Lung microvascular endothelial cell (primary cell): ENCODE results near the gene SP140L. TPM values are rescaled to one million over a fixed set of nuclear protein-coding genes. Genes with fewer than 3 reads are reported as not detected.

Source experiments
- total RNA-seq: library from RNA; depleted of rRNA; stranded (reverse); fragments of >200 nt; gene quantifications from 2 replicates; pipeline ENCODE4 v1.2.1, GENCODE V29; 2014

The SP140L gene
- total RNA-seq, 1 donor from 2014 or later = 6.3 TPM

Other genes with a start within 250 kb of the SP140L start
- gene SP110, start 107.2 kb upstream of the SP140L start, total RNA-seq = 2.2 and 3.9 TPM in 2 replicates
- gene SP140, start 101.5 kb upstream of the SP140L start, total RNA-seq = not detected in 2 replicates
- gene SP100, start 89.0 kb downstream of the SP140L start, total RNA-seq = 64.9 and 77.8 TPM in 2 replicates